Activated CD4-positive, alpha-beta memory T cell treated with anti-CD3 and anti-CD28 coated beads for 36 hours (primary cell): ENCODE measurements around the gene ZNF343. TPM values are rescaled to one million over a fixed set of nuclear protein-coding genes. Genes with fewer than 3 reads are reported as not detected.
"Not testable (repeated sequence)": the region's sequence is repeated elsewhere in the genome, so short reads cannot be mapped to it uniquely, and the experiment has no call there.

Experiments
- CTCF ChIA-PET: fragments of 350-600 bp; sonication (Branson Sonifier 250); formaldehyde crosslinking; loops from one replicate; lab custom pipeline; 2021; ENCODE audit warnings: antibody characterized with exemption, inconsistent platforms; lab: Charles Lee
- POLR2A ChIA-PET: fragments of 350-600 bp; sonication (Branson Sonifier 250); formaldehyde crosslinking; loops from one replicate; lab custom pipeline; 2021; ENCODE audit warnings: antibody characterized with exemption; lab: Charles Lee
- DNase-seq: peaks from one replicate; pipeline ENCODE4 v3.0.0-alpha.2; 2020
- H3K27ac Mint-ChIP-seq: one replicate; pipeline ENCODE4 v1.8.0; 2021; ENCODE audit warnings: mixed read lengths
- H3K27me3 Mint-ChIP-seq: one replicate; pipeline ENCODE4 v1.8.0; 2021; ENCODE audit warnings: mixed read lengths
- H3K36me3 Mint-ChIP-seq: one replicate; pipeline ENCODE4 v1.8.0; 2021; ENCODE audit warnings: mixed read lengths
- H3K4me1 Mint-ChIP-seq: one replicate; pipeline ENCODE4 v1.8.0; 2021; ENCODE audit warnings: low read depth, mixed read lengths
- H3K4me3 Mint-ChIP-seq: one replicate; pipeline ENCODE4 v1.8.0; 2021; ENCODE audit warnings: mild to moderate bottlenecking, mixed read lengths
- H3K9me3 Mint-ChIP-seq: one replicate; pipeline ENCODE4 v1.8.0; 2021; ENCODE audit warnings: mixed read lengths
- intact Hi-C: fragments of 100-400 bp; cut with micrococcal nuclease; formaldehyde crosslinking; loops from one replicate; pipeline ENCODE4 v1.15.1; 2023
- total RNA-seq, 2 experiments: library from RNA; stranded (reverse); gene quantifications; one replicate each; pipeline ENCODE4 v1.2.3, GENCODE V29; 2021

The ZNF343 gene
- total RNA-seq, 2 experiments from 2014 or later: 6.8 to 6.9 TPM

- H3K9me3 Mint-ChIP-seq, POLR2A ChIA-PET, H3K36me3 Mint-ChIP-seq, H3K27me3 Mint-ChIP-seq, H3K27ac Mint-ChIP-seq, DNase-seq, H3K4me3 Mint-ChIP-seq: not testable (repeated sequence)
- intact Hi-C loops: loop anchor here (5.0 kb wide), 1 partner anchor 147 kb away; the partner anchor contains the start of gene NOP56
- peaks cover 17% of the 10 kb centered on the region for H3K4me1 Mint-ChIP-seq
- CTCF ChIA-PET: interaction anchor here (1.3 to 1.8 kb wide), 2 partner anchors 15 to 17 kb away, joined by 4 to 6 read pairs; no protein-coding TSS in a partner anchor
Observed at GRCh38 chr20:2504803-2505202, 3.9 kb downstream of the ZNF343 start.

- H3K4me1 Mint-ChIP-seq, POLR2A ChIA-PET, intact Hi-C loops, H3K4me3 Mint-ChIP-seq, DNase-seq, H3K27ac Mint-ChIP-seq, H3K9me3 Mint-ChIP-seq, H3K27me3 Mint-ChIP-seq: not testable (repeated sequence)
- CTCF ChIA-PET: interaction anchor here (2.1 kb wide), 1 partner anchor 18 kb away, joined by 8 read pairs; no protein-coding TSS in a partner anchor
- H3K36me3 Mint-ChIP-seq: peaks cover 16% of the 10 kb centered on the region
Observed at GRCh38 chr20:2502808-2503384, 5.8 kb downstream of the ZNF343 start.

GRCh38 chr20:2485661-2486060 is 23.1 kb downstream of the ZNF343 start:
- Mint-ChIP-seq H3K27ac (no peak overlapping the region), H3K36me3 (peaks cover 54% of the 10 kb centered on the region), H3K4me3 (no peak overlapping the region), H3K4me1 (no peaks in the 10 kb centered on the region), H3K9me3 (peaks cover 6% of the 10 kb centered on the region), H3K27me3 (no peaks in the 10 kb centered on the region)
- POLR2A ChIA-PET: no interaction called here
- CTCF ChIA-PET: interaction anchor here (2.1 kb wide), 1 partner anchor 36 kb away, joined by 5 read pairs; no protein-coding TSS in a partner anchor
- DNase-seq: no peak
- intact Hi-C loops: no loop called here

- no peak for DNase-seq
- Mint-ChIP-seq H3K27me3 (no peaks in the 10 kb centered on the region), H3K36me3 (peaks cover 58% of the 10 kb centered on the region), H3K27ac (no peak overlapping the region), H3K4me3 (no peak overlapping the region), H3K4me1 (no peaks in the 10 kb centered on the region), H3K9me3 (peaks cover 6% of the 10 kb centered on the region)
- intact Hi-C loops: no loop called here
- ChIA-PET POLR2A (no interaction called here), CTCF (no interaction called here)
Observed at GRCh38 chr20:2485080-2485479, 23.6 kb downstream of the ZNF343 start.

GRCh38 chr20:2483504-2483903 is 25.2 kb downstream of the ZNF343 start:
- intact Hi-C loops: no loop called here
- Mint-ChIP-seq H3K9me3 (peaks cover 6% of the 10 kb centered on the region), H3K4me1 (no peaks in the 10 kb centered on the region), H3K27ac (no peak overlapping the region), H3K36me3 (peaks cover 55% of the 10 kb centered on the region), H3K4me3 (no peak overlapping the region), H3K27me3 (no peaks in the 10 kb centered on the region)
- DNase-seq: no peak
- ChIA-PET CTCF (no interaction called here), POLR2A (no interaction called here)

- peaks cover 6% of the 10 kb centered on the region for H3K9me3 Mint-ChIP-seq
Observed at GRCh38 chr20:2480381-2480780, 28.3 kb downstream of the ZNF343 start.

GRCh38 chr20:2476742-2477615 is 31.7 kb downstream of the ZNF343 start:
- H3K36me3 Mint-ChIP-seq: peaks cover 22% of the 10 kb centered on the region
- H3K9me3 Mint-ChIP-seq: peaks cover 6% of the 10 kb centered on the region
- no peak overlapping the region for H3K27ac Mint-ChIP-seq
- intact Hi-C loops: no loop called here
- H3K4me3 Mint-ChIP-seq: no peak overlapping the region
- DNase-seq: no peak
- CTCF ChIA-PET: interaction anchor here (1.4 to 2.4 kb wide), 2 partner anchors 45 to 48 kb away, joined by 3 to 11 read pairs; no protein-coding TSS in a partner anchor
- POLR2A ChIA-PET: no interaction called here
- no peaks in the 10 kb centered on the region for H3K4me1 Mint-ChIP-seq
- no peaks in the 10 kb centered on the region for H3K27me3 Mint-ChIP-seq

More at GRCh38 chr20:2480381-2480780, 28.3 kb downstream of the ZNF343 start:
- no peaks in the 10 kb centered on the region for H3K4me1 Mint-ChIP-seq
- DNase-seq: no peak
- no peaks in the 10 kb centered on the region for H3K27me3 Mint-ChIP-seq
- intact Hi-C loops: no loop called here
- POLR2A ChIA-PET: no interaction called here
- no peak overlapping the region for H3K27ac Mint-ChIP-seq
- H3K36me3 Mint-ChIP-seq: peaks cover 48% of the 10 kb centered on the region
- CTCF ChIA-PET: no interaction called here
- H3K4me3 Mint-ChIP-seq: no peak overlapping the region

- Mint-ChIP-seq H3K4me1 (peaks cover 5% of the 10 kb centered on the region), H3K27ac (no peak overlapping the region), H3K36me3 (peaks cover 13% of the 10 kb centered on the region), H3K27me3 (no peaks in the 10 kb centered on the region), H3K9me3 (peaks cover 4% of the 10 kb centered on the region), H3K4me3 (no peak overlapping the region)
- no peak for DNase-seq
- ChIA-PET CTCF (interaction anchor here (2.4 kb wide), 1 partner anchor 46 kb away, joined by 11 read pairs; no protein-coding TSS in a partner anchor), POLR2A (no interaction called here)
- intact Hi-C loops: no loop called here
Observed at GRCh38 chr20:2475850-2476741, 32.6 kb downstream of the ZNF343 start.

GRCh38 chr20:2473516-2473915 is 35.2 kb downstream of the ZNF343 start:
- Mint-ChIP-seq H3K4me1 (peaks cover 22% of the 10 kb centered on the region), H3K27ac (no peak overlapping the region), H3K36me3 (peaks cover 22% of the 10 kb centered on the region), H3K9me3 (no peaks in the 10 kb centered on the region), H3K27me3 (no peaks in the 10 kb centered on the region), H3K4me3 (no peak overlapping the region)
- DNase-seq: no peak
- ChIA-PET POLR2A (no interaction called here), CTCF (interaction anchor here (1.2 kb wide), 1 partner anchor 22 kb away, joined by 3 read pairs; no protein-coding TSS in a partner anchor)
- intact Hi-C loops: no loop called here

- no peaks in the 10 kb centered on the region for H3K9me3 Mint-ChIP-seq
- DNase-seq: peak; percentile 98
- intact Hi-C loops: loop anchor here (1.0 to 2.0 kb wide), 6 partner anchors 39 to 402 kb away; partner anchors contain the start of genes IDH3B and NOP56
- peak within 1 kb of the TSS; percentile 100 for H3K4me3 Mint-ChIP-seq
- H3K27me3 Mint-ChIP-seq: no peaks in the 10 kb centered on the region
- peak within 1 kb of the TSS; percentile 100 for H3K27ac Mint-ChIP-seq
- peaks cover 43% of the 10 kb centered on the region for H3K4me1 Mint-ChIP-seq
- peaks cover 48% of the 10 kb centered on the region for H3K36me3 Mint-ChIP-seq
- ChIA-PET CTCF (interaction anchor here (0.8 to 5.7 kb wide), 9 partner anchors 15 to 253 kb away, joined by 3 to 36 read pairs (median 6); no protein-coding TSS in a partner anchor), POLR2A (interaction anchor here (0.6 to 4.0 kb wide), 14 partner anchors 11 to 1143 kb away, joined by 3 to 23 read pairs (median 4); partner anchors contain the start of genes NOP56, STK35 and ZNF343)
Observed at GRCh38 chr20:2470423-2471193, 38.1 kb downstream of the ZNF343 start, which contains the start of gene SNRPB. Gene SNRPB (minus strand): TSS chr20:2470789. CDS start chr20:2470690, 99 bp downstream.
